ENCODE measurements around the gene NCOA5. TPM values are rescaled to one million over a fixed set of nuclear protein-coding genes. Genes with fewer than 3 reads are reported as not detected.

The NCOA5 gene
- total RNA-seq, 1 experiment from 2014 or later: 55.4 TPM

DNA sequence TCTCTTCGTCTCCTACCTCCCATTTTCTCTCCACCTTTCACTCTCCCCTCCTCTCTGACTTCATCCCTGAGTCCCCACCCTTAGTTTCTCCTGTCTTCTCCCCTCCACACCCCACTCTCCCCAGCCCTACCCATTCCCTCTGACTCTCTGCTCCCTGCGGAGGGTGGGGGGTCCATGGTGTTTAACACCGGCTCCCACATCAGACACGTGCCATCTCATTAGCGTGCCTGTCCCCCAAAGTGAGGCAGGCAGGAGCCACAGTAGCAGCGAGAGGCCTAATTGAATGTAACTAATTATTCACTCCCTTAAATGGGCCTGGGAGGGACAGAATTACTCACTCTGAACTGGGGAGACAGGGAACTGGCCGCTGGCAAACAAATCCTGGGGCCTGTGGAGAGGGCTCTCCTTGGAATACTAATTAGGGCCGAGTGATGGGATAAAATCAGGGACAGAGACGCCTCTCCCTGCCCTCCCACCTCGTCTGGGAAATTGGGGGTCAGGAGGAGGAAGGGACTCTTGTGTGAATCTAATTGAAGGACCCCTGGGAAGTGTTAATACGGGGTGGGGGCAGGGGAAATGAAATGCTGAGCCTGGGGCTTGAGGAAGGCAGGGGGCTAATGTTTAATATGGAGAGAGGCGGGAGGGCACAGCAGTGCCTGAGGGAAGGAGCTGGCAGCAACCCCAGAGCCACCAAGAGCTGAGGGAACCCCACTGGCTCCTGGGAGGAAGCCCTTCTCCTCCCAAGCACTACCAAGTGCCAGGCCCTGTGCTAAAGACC, 46.3 kb upstream of the NCOA5 start:
- ChIA-PET POLR2A (ENCODE audit: low non-redundant PET) (no interaction called here), CTCF (no interaction called here)
- intact Hi-C loops (cut with micrococcal nuclease; ENCODE audit: unreplicated experiment): loop anchor here (10.0 kb wide), 2 partner anchors 109 to 549 kb away; partner anchors contain the start of gene TP53RK

DNA sequence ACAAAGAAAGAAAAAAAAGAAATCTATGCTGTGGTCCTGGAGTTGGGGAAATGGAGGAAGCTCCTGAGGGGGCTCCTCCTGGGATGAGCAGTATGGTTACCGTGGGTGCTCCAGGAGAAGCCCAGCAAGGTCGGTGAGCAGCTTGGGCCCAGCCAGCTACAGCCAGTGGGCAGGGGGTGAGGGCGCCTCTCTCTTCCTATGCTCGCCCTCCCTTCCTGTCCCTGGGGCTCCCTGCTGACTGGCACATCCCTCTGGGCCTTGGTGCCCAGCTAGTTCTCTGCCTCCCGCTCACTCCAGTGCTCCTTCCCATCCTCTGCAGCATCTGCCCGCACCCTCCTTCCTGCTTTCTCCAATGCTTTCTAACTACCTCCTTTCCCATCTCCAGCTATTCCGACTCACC, 45.0 kb upstream of the NCOA5 start:
- TF ChIP-seq, protein P1, sequence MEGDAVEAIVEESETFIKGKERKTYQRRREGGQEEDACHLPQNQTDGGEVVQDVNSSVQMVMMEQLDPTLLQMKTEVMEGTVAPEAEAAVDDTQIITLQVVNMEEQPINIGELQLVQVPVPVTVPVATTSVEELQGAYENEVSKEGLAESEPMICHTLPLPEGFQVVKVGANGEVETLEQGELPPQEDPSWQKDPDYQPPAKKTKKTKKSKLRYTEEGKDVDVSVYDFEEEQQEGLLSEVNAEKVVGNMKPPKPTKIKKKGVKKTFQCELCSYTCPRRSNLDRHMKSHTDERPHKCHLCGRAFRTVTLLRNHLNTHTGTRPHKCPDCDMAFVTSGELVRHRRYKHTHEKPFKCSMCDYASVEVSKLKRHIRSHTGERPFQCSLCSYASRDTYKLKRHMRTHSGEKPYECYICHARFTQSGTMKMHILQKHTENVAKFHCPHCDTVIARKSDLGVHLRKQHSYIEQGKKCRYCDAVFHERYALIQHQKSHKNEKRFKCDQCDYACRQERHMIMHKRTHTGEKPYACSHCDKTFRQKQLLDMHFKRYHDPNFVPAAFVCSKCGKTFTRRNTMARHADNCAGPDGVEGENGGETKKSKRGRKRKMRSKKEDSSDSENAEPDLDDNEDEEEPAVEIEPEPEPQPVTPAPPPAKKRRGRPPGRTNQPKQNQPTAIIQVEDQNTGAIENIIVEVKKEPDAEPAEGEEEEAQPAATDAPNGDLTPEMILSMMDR (conservative IDR thresholded peaks at IDR 0.05; ENCODE audit: low read depth, low read length): no peak
- TF ChIP-seq EZH2 (IDR thresholded peaks at IDR 0.05; ENCODE audit: borderline replicate concordance, low read depth, low read length, poor library complexity, severe bottlenecking): no peak
- CTCF ChIA-PET: no interaction called here
- no peak overlapping the region for H3K4me3 ChIP-seq (ENCODE audit: low read depth, low read length, poor library complexity, severe bottlenecking)
- no TSS peak for BruUV-seq (replicated peaks)
- intact Hi-C loops (cut with micrococcal nuclease; ENCODE audit: unreplicated experiment): loop anchor here (10.0 kb wide), 2 partner anchors 110 to 550 kb away; partner anchors contain the start of gene TP53RK
- POLR2A ChIA-PET (ENCODE audit: low non-redundant PET): no interaction called here
- no peaks in the 10 kb centered on the region for H3K36me3 ChIP-seq (ENCODE audit: insufficient read depth, low read length, poor library complexity, severe bottlenecking)
- no peak for DNase-seq (ENCODE audit: low spot score)
- H3K27ac ChIP-seq (ENCODE audit: low read depth, low read length, poor library complexity, severe bottlenecking): no peak overlapping the region
- no peaks in the 10 kb centered on the region for H3K4me1 ChIP-seq (ENCODE audit: insufficient read depth, low read length, poor library complexity, severe bottlenecking)
- H3K9me3 ChIP-seq (ENCODE audit: low read depth, low read length, poor library complexity, severe bottlenecking): no peaks in the 10 kb centered on the region
- H3K27me3 ChIP-seq (replicated peaks; ENCODE audit: insufficient read depth, low read depth, low read length, poor library complexity): peaks cover 2% of the 10 kb centered on the region

More for the DNA sequence above, 46.3 kb upstream of the NCOA5 start:
- Histone ChIP-seq H3K4me3 (ENCODE audit: low read depth, low read length, poor library complexity, severe bottlenecking) (no peak overlapping the region), H3K4me1 (ENCODE audit: insufficient read depth, low read length, poor library complexity, severe bottlenecking) (no peaks in the 10 kb centered on the region), H3K9me3 (ENCODE audit: low read depth, low read length, poor library complexity, severe bottlenecking) (no peaks in the 10 kb centered on the region), H3K27me3 (replicated peaks; ENCODE audit: insufficient read depth, low read depth, low read length, poor library complexity) (peaks cover 5% of the 10 kb centered on the region), H3K27ac (ENCODE audit: low read depth, low read length, poor library complexity, severe bottlenecking) (no peak overlapping the region), H3K36me3 (ENCODE audit: insufficient read depth, low read length, poor library complexity, severe bottlenecking) (no peaks in the 10 kb centered on the region)
- BruUV-seq (replicated peaks): no TSS peak
- no peak for DNase-seq (ENCODE audit: low spot score)
- TF ChIP-seq, protein P1 (conservative IDR thresholded peaks at IDR 0.05; ENCODE audit: low read depth, low read length): no peak
- TF ChIP-seq EZH2 (IDR thresholded peaks at IDR 0.05; ENCODE audit: borderline replicate concordance, low read depth, low read length, poor library complexity, severe bottlenecking): no peak

DNA sequence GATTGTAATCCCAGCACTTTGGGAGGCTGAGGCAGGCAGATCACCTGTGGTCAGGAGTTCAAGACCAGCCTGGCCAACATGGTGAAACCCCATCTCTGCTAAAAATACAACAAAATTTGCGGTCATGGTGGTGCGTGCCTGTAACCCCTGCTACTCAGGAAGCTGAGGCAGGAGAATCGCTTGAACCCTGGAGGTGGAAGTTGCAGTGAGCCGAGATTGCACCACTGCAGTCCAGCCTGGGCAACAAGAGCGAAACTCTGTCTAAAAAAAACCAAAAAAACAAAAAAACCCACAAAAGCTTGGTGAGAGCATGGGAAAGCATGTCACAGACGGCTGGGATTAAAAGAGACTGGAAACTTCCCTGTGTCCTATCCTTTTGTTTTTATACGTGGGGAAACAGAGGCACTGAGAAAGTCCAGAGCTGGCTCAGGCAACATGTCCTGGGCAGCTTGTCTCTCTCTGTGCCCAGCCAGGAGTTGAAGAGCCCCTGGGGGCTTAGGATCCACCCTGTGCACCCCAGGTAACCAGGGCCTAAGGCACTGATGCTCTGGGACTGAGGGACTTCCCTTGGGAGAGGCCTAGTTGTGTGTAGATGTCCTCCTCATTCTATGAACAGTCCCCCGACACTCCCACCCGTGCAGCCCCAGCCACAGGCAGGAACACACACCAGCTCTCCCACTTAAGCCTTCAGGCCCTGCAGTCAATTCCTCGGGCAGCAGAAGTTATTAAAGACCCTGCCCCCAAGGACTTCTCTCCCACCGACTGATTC, 44.3 kb upstream of the NCOA5 start:
- Histone ChIP-seq H3K27me3 (replicated peaks; ENCODE audit: insufficient read depth, low read depth, low read length, poor library complexity) (peaks cover 7% of the 10 kb centered on the region), H3K4me3 (ENCODE audit: low read depth, low read length, poor library complexity, severe bottlenecking) (no peak overlapping the region), H3K36me3 (ENCODE audit: insufficient read depth, low read length, poor library complexity, severe bottlenecking) (no peaks in the 10 kb centered on the region), H3K27ac (ENCODE audit: low read depth, low read length, poor library complexity, severe bottlenecking) (no peak overlapping the region), H3K4me1 (ENCODE audit: insufficient read depth, low read length, poor library complexity, severe bottlenecking) (no peaks in the 10 kb centered on the region), H3K9me3 (ENCODE audit: low read depth, low read length, poor library complexity, severe bottlenecking) (no peaks in the 10 kb centered on the region)
- intact Hi-C loops (cut with micrococcal nuclease; ENCODE audit: unreplicated experiment): loop anchor here (2.0 to 10.0 kb wide), 3 partner anchors 111 to 551 kb away; partner anchors contain the start of gene TP53RK
- CTCF ChIA-PET: interaction anchor here (0.6 kb wide), 1 partner anchor 29 kb away, joined by 5 read pairs; no protein-coding TSS in a partner anchor
- TF ChIP-seq, protein P1 (conservative IDR thresholded peaks at IDR 0.05; ENCODE audit: low read depth, low read length): no peak
- no peak for TF ChIP-seq EZH2 (IDR thresholded peaks at IDR 0.05; ENCODE audit: borderline replicate concordance, low read depth, low read length, poor library complexity, severe bottlenecking)
- POLR2A ChIA-PET (ENCODE audit: low non-redundant PET): no interaction called here
- BruUV-seq (replicated peaks): no TSS peak
- no peak for DNase-seq (ENCODE audit: low spot score)
